VCaP (cell line): ENCODE data around the gene CLSTN2.

Experiments used
- H3K27ac ChIP-seq: fragments of 450-650 bp; 2 replicates; pipeline ENCODE4 v1.5.1; 2017
- TF ChIP-seq, protein P1 (sequence below): fragments of 450-650 bp; conservative IDR thresholded peaks from 2 replicates; pipeline ENCODE4 v1.5.1; 2017; ENCODE audit warnings: mild to moderate bottlenecking, moderate library complexity

The CLSTN2 gene

DNA sequence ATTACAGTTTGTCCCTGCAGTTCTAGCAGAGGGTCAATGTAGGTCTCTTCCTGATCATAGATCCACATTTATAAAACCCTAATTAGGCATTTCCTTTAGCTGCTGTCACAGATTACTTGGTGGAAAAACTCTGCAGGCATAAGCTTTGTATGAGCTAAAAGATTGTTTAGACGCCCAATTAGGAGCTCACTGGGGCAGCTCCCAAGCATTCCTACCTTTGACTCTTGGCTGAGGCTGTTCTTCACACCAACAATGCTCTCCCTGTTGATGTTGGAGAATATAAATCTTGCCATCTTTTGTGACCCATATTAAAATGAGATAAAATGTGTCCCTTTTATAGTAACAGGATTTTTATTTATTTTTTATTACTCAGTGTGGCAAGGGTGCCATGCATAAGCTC, 594.6 kb downstream of the CLSTN2 start:
- TF ChIP-seq, protein P1, sequence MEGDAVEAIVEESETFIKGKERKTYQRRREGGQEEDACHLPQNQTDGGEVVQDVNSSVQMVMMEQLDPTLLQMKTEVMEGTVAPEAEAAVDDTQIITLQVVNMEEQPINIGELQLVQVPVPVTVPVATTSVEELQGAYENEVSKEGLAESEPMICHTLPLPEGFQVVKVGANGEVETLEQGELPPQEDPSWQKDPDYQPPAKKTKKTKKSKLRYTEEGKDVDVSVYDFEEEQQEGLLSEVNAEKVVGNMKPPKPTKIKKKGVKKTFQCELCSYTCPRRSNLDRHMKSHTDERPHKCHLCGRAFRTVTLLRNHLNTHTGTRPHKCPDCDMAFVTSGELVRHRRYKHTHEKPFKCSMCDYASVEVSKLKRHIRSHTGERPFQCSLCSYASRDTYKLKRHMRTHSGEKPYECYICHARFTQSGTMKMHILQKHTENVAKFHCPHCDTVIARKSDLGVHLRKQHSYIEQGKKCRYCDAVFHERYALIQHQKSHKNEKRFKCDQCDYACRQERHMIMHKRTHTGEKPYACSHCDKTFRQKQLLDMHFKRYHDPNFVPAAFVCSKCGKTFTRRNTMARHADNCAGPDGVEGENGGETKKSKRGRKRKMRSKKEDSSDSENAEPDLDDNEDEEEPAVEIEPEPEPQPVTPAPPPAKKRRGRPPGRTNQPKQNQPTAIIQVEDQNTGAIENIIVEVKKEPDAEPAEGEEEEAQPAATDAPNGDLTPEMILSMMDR, result no peak
- no peak overlapping the region for H3K27ac ChIP-seq

GRCh38 chr3:140530131-140530530, 595.1 kb downstream of the CLSTN2 start:
- H3K27ac ChIP-seq, result no peak overlapping the region
- TF ChIP-seq, protein P1, result no peak

DNA sequence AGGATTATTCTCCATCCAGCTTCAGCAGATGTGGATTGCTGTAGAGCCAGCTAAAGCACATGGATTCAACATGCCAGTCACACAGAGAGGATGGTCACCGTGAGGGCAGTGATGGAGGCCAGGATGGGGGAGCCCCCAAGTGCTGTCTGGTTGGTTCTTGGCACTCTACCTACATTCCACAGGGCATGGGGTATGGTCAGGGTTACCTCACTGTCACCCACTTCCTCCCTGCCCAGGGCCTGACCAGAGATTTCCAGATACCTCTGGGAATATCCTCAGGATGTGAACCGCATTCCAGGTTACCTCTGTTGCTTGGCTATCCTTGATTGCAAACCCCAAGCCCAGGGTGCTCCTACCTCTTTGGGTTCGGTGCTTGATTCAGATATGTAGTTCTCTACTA, 595.6 kb downstream of the CLSTN2 start:
- TF ChIP-seq, protein P1, result no peak

DNA sequence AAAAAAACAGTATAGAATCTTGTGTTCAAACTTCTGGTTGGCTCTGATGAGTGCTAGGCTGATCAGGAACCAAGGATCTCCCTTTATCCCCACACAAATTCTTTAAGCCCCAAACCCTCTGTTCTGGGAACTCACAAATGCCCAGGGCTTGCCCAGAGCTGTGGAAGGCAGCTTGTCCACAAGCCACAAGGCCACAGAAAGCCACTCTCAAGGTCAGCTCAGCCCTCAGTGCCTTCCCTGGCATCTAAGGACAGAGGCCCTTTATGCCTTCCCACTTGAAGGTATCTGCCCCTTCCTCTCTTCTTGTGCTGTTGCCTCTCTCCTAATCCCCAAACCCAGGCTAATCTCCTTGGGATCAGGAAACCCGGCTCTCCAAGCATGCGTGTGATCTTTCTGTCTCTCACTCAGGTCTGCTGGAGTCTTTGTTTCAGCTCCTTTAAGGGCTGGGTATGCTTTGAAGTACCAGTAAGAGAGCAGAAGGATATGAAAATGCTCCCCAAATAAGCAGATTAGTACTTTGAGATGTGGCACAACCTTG, 597.9 kb downstream of the CLSTN2 start:
- no peak overlapping the region for H3K27ac ChIP-seq
- TF ChIP-seq, protein P1, result no peak

More for the DNA sequence above, 595.6 kb downstream of the CLSTN2 start:
- H3K27ac ChIP-seq, result no peak overlapping the region

GRCh38 chr3:140536926-140537726, 602.1 kb downstream of the CLSTN2 start:
- TF ChIP-seq, protein P1, result no peak
- H3K27ac ChIP-seq, result no peak overlapping the region

DNA sequence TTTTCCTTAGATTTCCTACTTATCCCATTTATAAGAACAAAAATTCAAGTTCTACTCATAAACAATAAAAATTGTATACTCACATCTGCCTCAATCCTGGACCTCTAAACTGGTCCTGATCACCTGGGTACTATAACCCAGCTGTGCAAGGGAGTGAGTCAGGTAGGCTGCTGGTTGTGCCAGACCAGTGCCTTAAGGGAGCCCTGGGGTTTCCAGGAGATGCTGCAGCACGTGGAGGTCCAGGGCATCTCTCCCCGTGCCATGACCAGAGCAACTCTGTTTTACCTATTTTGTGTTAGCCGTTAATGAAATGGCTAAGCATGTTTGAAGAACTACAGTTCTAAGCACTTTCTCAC, 602.7 kb downstream of the CLSTN2 start:
- TF ChIP-seq, protein P1, result no peak
- H3K27ac ChIP-seq, result no peak overlapping the region

GRCh38 chr3:140540262-140540661, 605.3 kb downstream of the CLSTN2 start:
- TF ChIP-seq, protein P1, result no peak
- H3K27ac ChIP-seq, result no peak overlapping the region
